C4-2B (cell line): Measurements from ENCODE around the gene CECR2.

Experiments used
- ZFX ChIP-seq: fragments of 450-650 bp; IDR thresholded peaks from 2 replicates; pipeline ENCODE4 v1.6.1; 2017
- TF ChIP-seq, protein P1 (sequence below): fragments of 450-650 bp; conservative IDR thresholded peaks from 2 replicates; pipeline ENCODE4 v1.5.1; 2017; ENCODE audit warnings: mild to moderate bottlenecking

DNA sequence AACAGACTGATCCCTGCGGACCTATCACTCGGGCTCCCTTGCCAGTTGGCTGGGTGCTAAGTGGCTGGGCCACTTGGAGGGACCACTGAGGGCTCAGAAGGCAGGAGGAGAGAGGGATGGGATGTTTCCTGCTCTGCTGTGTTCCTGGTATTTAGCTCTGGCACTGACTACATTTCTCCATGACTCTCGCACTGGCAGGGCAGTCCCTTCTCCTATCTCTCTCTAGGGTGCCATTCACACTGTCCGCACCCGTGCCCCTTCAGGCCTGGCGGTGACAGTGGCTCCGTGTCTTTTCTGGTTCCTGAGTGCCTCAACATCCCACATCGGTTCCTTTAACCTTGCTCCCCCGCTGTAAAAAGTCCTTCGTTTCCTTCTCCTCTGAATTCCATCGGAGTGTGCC is 31.6 kb upstream of the CECR2 start:
- TF ChIP-seq, protein P1, sequence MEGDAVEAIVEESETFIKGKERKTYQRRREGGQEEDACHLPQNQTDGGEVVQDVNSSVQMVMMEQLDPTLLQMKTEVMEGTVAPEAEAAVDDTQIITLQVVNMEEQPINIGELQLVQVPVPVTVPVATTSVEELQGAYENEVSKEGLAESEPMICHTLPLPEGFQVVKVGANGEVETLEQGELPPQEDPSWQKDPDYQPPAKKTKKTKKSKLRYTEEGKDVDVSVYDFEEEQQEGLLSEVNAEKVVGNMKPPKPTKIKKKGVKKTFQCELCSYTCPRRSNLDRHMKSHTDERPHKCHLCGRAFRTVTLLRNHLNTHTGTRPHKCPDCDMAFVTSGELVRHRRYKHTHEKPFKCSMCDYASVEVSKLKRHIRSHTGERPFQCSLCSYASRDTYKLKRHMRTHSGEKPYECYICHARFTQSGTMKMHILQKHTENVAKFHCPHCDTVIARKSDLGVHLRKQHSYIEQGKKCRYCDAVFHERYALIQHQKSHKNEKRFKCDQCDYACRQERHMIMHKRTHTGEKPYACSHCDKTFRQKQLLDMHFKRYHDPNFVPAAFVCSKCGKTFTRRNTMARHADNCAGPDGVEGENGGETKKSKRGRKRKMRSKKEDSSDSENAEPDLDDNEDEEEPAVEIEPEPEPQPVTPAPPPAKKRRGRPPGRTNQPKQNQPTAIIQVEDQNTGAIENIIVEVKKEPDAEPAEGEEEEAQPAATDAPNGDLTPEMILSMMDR: no peak
- TF ChIP-seq ZFX: no peak
